K562 (cell line): ENCODE measurements around the gene IRAK3. TPM values are rescaled to one million over a fixed set of nuclear protein-coding genes. Genes with fewer than 3 reads are reported as not detected.

ENCODE experiments used
- ATAC-seq: fragments of 200-7000 bp; cut with Tn5 transposase; 3 replicates; pipeline ENCODE4 v1.9.1; 2020; ENCODE audit warnings: moderate library complexity
- BruUV-seq: library from RNA; stranded (reverse); fragments of 400-500 nt; replicated peaks from 2 replicates; lab custom pipeline; 2021; lab: Mats Ljungman, UMichigan
- CTCF ChIA-PET: fragments of 300-600 bp; formaldehyde crosslinking; extraction: SDS; loops from one replicate; lab custom pipeline; 2021; ENCODE audit warnings: low intra/inter-chr PET ratio; lab: Yijun Ruan, JAX
- POLR2A ChIA-PET: fragments of 300-600, 350-650 bp; sonication (Branson Sonifier 250); formaldehyde crosslinking; extraction: SDS; loops from one replicate; lab custom pipeline; 2021; ENCODE audit warnings: antibody characterized with exemption, inconsistent platforms; lab: Yijun Ruan, JAX
- DNase-seq, 4 experiments: peaks; one replicate each; pipeline versions ENCODE4 v3.0.0 to v3.0.0-alpha.2; 2011 to 2018; ENCODE audit warnings: low spot score in 3 of 4, mixed read lengths in 3 of 4; ENCODE audit errors: extremely low read depth in 1 of 4
- FAIRE-seq: peaks from 2 replicates; lab custom pipeline; 2011; peaks lifted over from hg19 to GRCh38; lab: Jason Lieb, UNC
- H2AFZ ChIP-seq: 2 replicates; pipeline ENCODE4 v1.6.0; 2011; ENCODE audit warnings: low read depth, low read length, control low read depth, inconsistent platforms
- H3K27ac ChIP-seq: fragments of 200-600 bp; 3 replicates; pipeline ENCODE4 v1.8.0; 2011; ENCODE audit warnings: low read depth, mild to moderate bottlenecking, control low read depth, inconsistent platforms, low read length, moderate library complexity, mixed read lengths; ENCODE audit errors: extremely low read depth
- H3K27me3 ChIP-seq, 2 experiments: fragments of 300-600 bp in 1 of 2; 2 replicates in 1 of 2; 3 replicates in 1 of 2; pipeline versions ENCODE4 v1.6.0 to v1.8.0; 2011; ENCODE audit warnings: inconsistent platforms in 2 of 2, low read length in 2 of 2, mild to moderate bottlenecking in 1 of 2, mixed read lengths in 1 of 2, moderate library complexity in 1 of 2; ENCODE audit not compliant: control insufficient read depth in 2 of 2, insufficient read depth in 2 of 2
- H3K36me3 ChIP-seq: fragments of 300-600 bp; 3 replicates; pipeline ENCODE4 v1.8.0; 2011; ENCODE audit warnings: mild to moderate bottlenecking, low read length, inconsistent platforms; ENCODE audit not compliant: control insufficient read depth, insufficient read depth
- H3K4me1 ChIP-seq, 2 experiments: fragments of 200-600 bp in 1 of 2; replicated peaks in 1 of 2; 2 replicates in 1 of 2; 3 replicates in 1 of 2; pipeline versions ENCODE4 v1.5.1 to v1.8.0; 2011; ENCODE audit warnings: inconsistent platforms in 2 of 2, low read length in 2 of 2, mild to moderate bottlenecking in 1 of 2, mixed read lengths in 1 of 2, moderate library complexity in 1 of 2; ENCODE audit not compliant: control insufficient read depth in 2 of 2, insufficient read depth in 2 of 2
- H3K4me2 ChIP-seq: 2 replicates; pipeline ENCODE4 v1.6.1; 2011; ENCODE audit warnings: low read length, control low read depth, inconsistent platforms, mixed read lengths; ENCODE audit not compliant: insufficient read depth
- H3K4me3 ChIP-seq: fragments of 200-600 bp; sonication (generic), shearing (Covaris generic); 2 replicates; pipeline ENCODE4 v1.5.1; 2016; ENCODE audit warnings: control low read depth, inconsistent platforms
- H3K79me2 ChIP-seq: fragments of 200-600 bp; 3 replicates; pipeline ENCODE4 v1.8.0; 2011; ENCODE audit warnings: low read length, inconsistent platforms; ENCODE audit not compliant: control insufficient read depth, insufficient read depth
- H3K9ac ChIP-seq, 2 experiments: 2 replicates each; pipeline versions ENCODE4 v1.6.0 to v1.6.1; 2011; ENCODE audit warnings: low read depth in 2 of 2, low read length in 2 of 2, control low read depth in 1 of 2, inconsistent platforms in 1 of 2, mild to moderate bottlenecking in 1 of 2, mixed read lengths in 1 of 2; ENCODE audit not compliant: insufficient read depth in 1 of 2
- H3K9me1 ChIP-seq: one replicate; pipeline ENCODE4 v1.6.0; 2011; ENCODE audit warnings: inconsistent platforms, mild to moderate bottlenecking, low read length, moderate library complexity; ENCODE audit not compliant: control insufficient read depth, insufficient read depth
- H3K9me3 ChIP-seq: replicated peaks from 2 replicates; pipeline ENCODE4 v1.5.1; 2011; ENCODE audit warnings: low read depth, low read length, inconsistent platforms; ENCODE audit not compliant: control insufficient read depth, insufficient read depth
- H4K20me1 ChIP-seq: replicated peaks from 2 replicates; pipeline ENCODE4 v1.6.1; 2011; ENCODE audit warnings: low read length, inconsistent platforms, mixed read lengths; ENCODE audit not compliant: control insufficient read depth, insufficient read depth
- CREBBP ChIP-seq: IDR thresholded peaks from one replicate; pipeline ENCODE4 v1.6.1; 2012; ENCODE audit warnings: low read depth, mild to moderate bottlenecking, control low read depth, inconsistent platforms, low read length
- CTCF ChIP-seq, 3 experiments: IDR thresholded peaks in 2 of 3; conservative IDR thresholded peaks in 1 of 3; 2 replicates each; pipeline ENCODE4 v1.5.1; 2011 to 2012; ENCODE audit warnings: low read length in 3 of 3, mild to moderate bottlenecking in 3 of 3, control low read depth in 2 of 3, improper control_type of control experiment in 1 of 3, inconsistent platforms in 1 of 3, low read depth in 1 of 3, mixed read lengths in 1 of 3, moderate library complexity in 1 of 3; ENCODE audit not compliant: insufficient read depth in 2 of 3
- DEAF1 ChIP-seq: fragments of 450-650 bp; formaldehyde crosslinking; IDR thresholded peaks from 2 replicates; pipeline ENCODE4 v1.4.0; 2020; ENCODE audit warnings: mild to moderate bottlenecking, moderate library complexity
- ELF1 ChIP-seq: fragments of 200-800 bp; sonication (Bioruptor generic); IDR thresholded peaks from 2 replicates; pipeline ENCODE4 v1.6.1; 2016; ENCODE audit warnings: missing genetic modification characterization, missing compliant biosample characterization
- ERF ChIP-seq: fragments of 450-650 bp; formaldehyde crosslinking; IDR thresholded peaks from 2 replicates; pipeline ENCODE4 v1.4.0; 2020; ENCODE audit warnings: mild to moderate bottlenecking, mixed read lengths
- FOS ChIP-seq: IDR thresholded peaks from 3 replicates; pipeline ENCODE4 v1.6.1; 2011; ENCODE audit not compliant: insufficient read length; ENCODE audit errors: extremely low read depth
- FOXJ3 ChIP-seq: sonication (generic); formaldehyde crosslinking; IDR thresholded peaks from 2 replicates; pipeline ENCODE4 v1.4.0; 2020; ENCODE audit warnings: mild to moderate bottlenecking, missing genetic modification reagents
- HNRNPLL ChIP-seq: fragments of 200-400 bp; formaldehyde crosslinking; IDR thresholded peaks from 2 replicates; pipeline ENCODE4 v1.6.1; 2017; ENCODE audit warnings: low read length, low read depth, mild to moderate bottlenecking; ENCODE audit not compliant: poor library complexity, severe bottlenecking
- KAT8 ChIP-seq: fragments of 450-650 bp; IDR thresholded peaks from 2 replicates; pipeline ENCODE4 v1.6.1; 2016; ENCODE audit warnings: low read depth, mild to moderate bottlenecking
- MED1 ChIP-seq: sonication (generic); formaldehyde crosslinking; IDR thresholded peaks from 2 replicates; pipeline ENCODE4 v1.8.1; 2023; ENCODE audit warnings: missing genetic modification reagents, borderline replicate concordance
- NCOR1 ChIP-seq: fragments of 450-650 bp; IDR thresholded peaks from 2 replicates; pipeline ENCODE4 v1.6.1; 2016; ENCODE audit warnings: mild to moderate bottlenecking, moderate library complexity
- THRB ChIP-seq: fragments of 450-650 bp; formaldehyde crosslinking; conservative IDR thresholded peaks from 2 replicates; pipeline ENCODE4 v1.4.0; 2022; ENCODE audit warnings: mild to moderate bottlenecking, missing genetic modification characterization
- ZNF830 ChIP-seq: fragments of 250-450 bp; sonication (Bioruptor Pico); IDR thresholded peaks from 2 replicates; pipeline ENCODE4 v1.5.0; 2021; ENCODE audit warnings: mild to moderate bottlenecking
- WGBS: fragments of 100-300 bp; shearing (Covaris generic); methylation state at CpG from one replicate; pipeline ENCODE4 v1.1.6; 2016; ENCODE audit warnings: low coverage, mixed read lengths; ENCODE audit not compliant: insufficient coverage; ENCODE audit errors: missing lambda C conversion rate; 5-methylcytosine and 5-hydroxymethylcytosine counted together
- in situ Hi-C: fragments of 300-500 bp; cut with MboI; formaldehyde crosslinking; loops from 4 replicates; pipeline ENCODE4 v1.15.0; 2018; ENCODE audit warnings: inconsistent platforms, mixed read lengths
- intact Hi-C: fragments of 100-400 bp; cut with micrococcal nuclease; formaldehyde crosslinking; loops from 2 replicates; pipeline ENCODE4 v1.14.2; 2022
- polyA plus RNA-seq, 8 experiments: library from polyadenylated mRNA; depleted of rRNA in 4 of 8; stranded (reverse) in 5 of 8; unstranded in 3 of 8; fragments of >200 nt; fragmentation: Nextera tagmentation in 2 of 8; fragmentation: Illumina TruSeq in 1 of 8; extraction: Ambion mirVana in 2 of 8; extraction: Trizol in 1 of 8; gene quantifications; 2 replicates each; pipeline versions ENCODE4 v1.2.1 to v1.2.3, GENCODE V29; 2011 to 2014; ENCODE audit warnings: inconsistent platforms in 1 of 8, missing spikeins in 1 of 8
- total RNA-seq, 7 experiments: library from RNA; depleted of rRNA in 6 of 7; stranded (reverse); fragments of >200 nt in 6 of 7; fragmentation: Illumina TruSeq in 2 of 7; extraction: Trizol in 2 of 7; gene quantifications; 2 replicates each; pipeline versions ENCODE4 v1.2.1 to v1.2.3, GENCODE V29; 2011 to 2021; ENCODE audit warnings: low replicate concordance in 1 of 7
- TF ChIP-seq, protein P1 (sequence below), 2 experiments: fragments of 450-650 bp; IDR thresholded peaks; 2 replicates each; pipeline ENCODE4 v1.6.1; 2016

IRAK3 gene
- total and polyA plus RNA-seq, 9 of the 15 experiments (the other 6 are each of a cell fraction or from before 2014, with no cell fraction given) = 0.06 to 0.09 (median 0.07) TPM; not detected in 6

DNA sequence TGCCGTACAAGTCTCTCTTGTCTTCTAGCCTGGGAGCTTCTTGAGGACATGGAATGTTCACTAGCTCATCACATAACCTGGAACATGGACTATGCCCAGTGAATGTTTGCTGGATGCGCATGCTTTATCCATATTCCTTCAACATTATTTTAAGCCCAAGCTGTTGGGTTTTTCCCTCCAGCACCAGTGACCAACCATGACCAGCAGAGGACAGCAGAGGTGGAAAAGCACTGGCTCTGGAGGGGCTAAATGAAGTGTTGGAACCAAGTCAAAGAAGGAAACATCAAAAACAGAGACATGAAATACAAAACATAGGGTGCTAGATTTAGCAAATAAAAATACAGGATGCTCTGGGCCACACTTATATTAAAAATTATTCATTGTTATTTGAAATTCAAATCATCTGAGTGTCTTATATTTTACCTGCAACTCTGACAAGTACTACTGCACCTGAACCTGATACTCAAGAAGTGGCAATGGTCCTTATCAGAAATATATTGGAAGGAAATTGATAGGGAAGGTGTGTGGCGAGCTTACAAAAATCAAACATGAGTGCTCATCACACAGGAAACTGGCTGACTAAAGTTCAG lies 90.2 kb downstream of the IRAK3 start:
- BruUV-seq = no TSS peak
- H3K4me3 ChIP-seq = no peak overlapping the region
- H3K4me2 ChIP-seq = no peak overlapping the region
- H3K27ac ChIP-seq = no peak overlapping the region
- FAIRE-seq = no peak
- H3K9me3 ChIP-seq = no peaks in the 10 kb centered on the region
- WGBS = 6% methylated on average over 3 of the region's 3 CpGs
- no peaks in the 10 kb centered on the region for H3K4me1 ChIP-seq
- no peaks in the 10 kb centered on the region for H4K20me1 ChIP-seq
- no peaks in the 10 kb centered on the region for H3K9me1 ChIP-seq
- in situ Hi-C loops = no loop called here
- peak; percentile 73; the same call in 2 of the 3 replicates for ATAC-seq
- H3K36me3 ChIP-seq = no peaks in the 10 kb centered on the region
- H3K79me2 ChIP-seq = no peaks in the 10 kb centered on the region
- no peaks in the 10 kb centered on the region for H3K27me3 ChIP-seq
- no peak overlapping the region for H2AFZ ChIP-seq
- CTCF ChIA-PET = interaction anchor here (0.6 to 0.8 kb wide), 2 partner anchors 10 to 130 kb away, joined by 3 read pairs; no protein-coding TSS in a partner anchor
- peak; percentile 13 to 25 (median 16) for DNase-seq
- POLR2A ChIA-PET = interaction anchor here (0.9 to 1.0 kb wide), 2 partner anchors 10 to 15 kb away, joined by 3 to 4 read pairs; no protein-coding TSS in a partner anchor
- intact Hi-C loops = loop anchor here (2.0 kb wide), 1 partner anchor 130 kb away; no protein-coding TSS in a partner anchor
- H3K9ac ChIP-seq = no peak overlapping the region
- TF ChIP-seq MED1 (CRISPR knock-in tag) (no peak), FOXJ3 (no peak), ELF1 (tag) (no peak), KAT8 (no peak), ZNF830 (CRISPR knock-in tag) (no peak), DEAF1 (CRISPR knock-in tag) (0 out of 2 replicates have a peak, but pooled peaks have one; percentile 17), NCOR1 (no peak), THRB (no peak), ERF (CRISPR knock-in tag) (no peak), CREBBP (no peak), CTCF (IDR thresholded peaks at IDR 0.05 in 2 of 3, conservative IDR thresholded peaks at IDR 0.05 in 1 of 3; ENCODE audit: insufficient read depth in 2 of 3, low read depth in 1 of 3, low read length in 3 of 3) (peak; percentile 54 to 64 (median 54)), HNRNPLL (no peak), FOS (no peak)
- TF ChIP-seq, protein P1, sequence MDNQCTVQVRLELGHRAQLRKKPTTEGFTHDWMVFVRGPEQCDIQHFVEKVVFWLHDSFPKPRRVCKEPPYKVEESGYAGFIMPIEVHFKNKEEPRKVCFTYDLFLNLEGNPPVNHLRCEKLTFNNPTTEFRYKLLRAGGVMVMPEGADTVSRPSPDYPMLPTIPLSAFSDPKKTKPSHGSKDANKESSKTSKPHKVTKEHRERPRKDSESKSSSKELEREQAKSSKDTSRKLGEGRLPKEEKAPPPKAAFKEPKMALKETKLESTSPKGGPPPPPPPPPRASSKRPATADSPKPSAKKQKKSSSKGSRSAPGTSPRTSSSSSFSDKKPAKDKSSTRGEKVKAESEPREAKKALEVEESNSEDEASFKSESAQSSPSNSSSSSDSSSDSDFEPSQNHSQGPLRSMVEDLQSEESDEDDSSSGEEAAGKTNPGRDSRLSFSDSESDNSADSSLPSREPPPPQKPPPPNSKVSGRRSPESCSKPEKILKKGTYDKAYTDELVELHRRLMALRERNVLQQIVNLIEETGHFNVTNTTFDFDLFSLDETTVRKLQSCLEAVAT (IDR thresholded peaks at IDR 0.05) = no peak
